HepG2 (cell line): ENCODE data around the gene PLD6. TPM values are rescaled to one million over a fixed set of nuclear protein-coding genes. Genes with fewer than 3 reads are reported as not detected.

Experiments
- ATAC-seq: fragments of 200-7000 bp; cut with Tn5 transposase; 3 replicates; pipeline ENCODE4 v1.9.1; 2020; ENCODE audit warnings: mild to moderate bottlenecking, moderate library complexity
- BruUV-seq: library from RNA; stranded (reverse); fragments of 400-500 nt; replicated peaks from 2 replicates; lab custom pipeline; 2021; lab: Mats Ljungman, UMichigan
- CTCF ChIA-PET: fragments of 300-600 bp; formaldehyde crosslinking; extraction: SDS; loops from one replicate; lab custom pipeline; 2021; ENCODE audit warnings: low total read pairs, inconsistent platforms, low intra/inter-chr PET ratio; lab: Yijun Ruan, JAX
- POLR2A ChIA-PET: fragments of 350-600 bp; sonication (Branson Sonifier 250); formaldehyde crosslinking; loops from one replicate; lab custom pipeline; 2020; ENCODE audit warnings: antibody characterized with exemption, inconsistent platforms; lab: Yijun Ruan, JAX
- DNase-seq: peaks from one replicate; pipeline ENCODE4 v3.0.0-alpha.2; 2015; ENCODE audit warnings: low spot score
- FAIRE-seq: peaks from 3 replicates; lab custom pipeline; 2011; peaks lifted over from hg19 to GRCh38; lab: Jason Lieb, UNC
- H2AFZ ChIP-seq: one replicate; pipeline ENCODE4 v1.6.1; 2011; ENCODE audit warnings: low read length, inconsistent platforms
- H3K27ac ChIP-seq: fragments of 300-600 bp; 3 replicates; pipeline ENCODE4 v1.8.0; 2011; ENCODE audit warnings: mixed run types, mild to moderate bottlenecking, mixed read lengths, low read length, inconsistent platforms; ENCODE audit not compliant: insufficient read depth; ENCODE audit errors: extremely low read length
- H3K27me3 ChIP-seq, 2 experiments: fragments of 200-600 bp in 1 of 2; 2 replicates in 1 of 2; 3 replicates in 1 of 2; pipeline versions ENCODE4 v1.6.0 to v1.8.0; 2011; ENCODE audit warnings: low read length in 2 of 2, mild to moderate bottlenecking in 2 of 2, moderate library complexity in 2 of 2, inconsistent platforms in 1 of 2; ENCODE audit not compliant: insufficient read depth in 2 of 2, control insufficient read depth in 1 of 2
- H3K36me3 ChIP-seq, 2 experiments: fragments of 200-600 bp in 1 of 2; replicated peaks in 1 of 2; 2 replicates in 1 of 2; 3 replicates in 1 of 2; pipeline versions ENCODE4 v1.5.1 to v1.8.0; 2011; ENCODE audit warnings: low read length in 2 of 2, inconsistent platforms in 1 of 2; ENCODE audit not compliant: insufficient read depth in 2 of 2, control insufficient read depth in 1 of 2
- H3K4me1 ChIP-seq: 2 replicates; pipeline ENCODE4 v1.5.1; 2012; ENCODE audit warnings: low read length, inconsistent platforms; ENCODE audit not compliant: insufficient read depth
- H3K4me2 ChIP-seq: 2 replicates; pipeline ENCODE4 v1.6.0; 2011; ENCODE audit warnings: low read depth, low read length, inconsistent platforms
- H3K4me3 ChIP-seq, 3 experiments: fragments of 200-600 bp in 1 of 3; sonication (generic), shearing (Covaris generic) in 1 of 3; replicated peaks in 1 of 3; 2 replicates each; pipeline ENCODE4 v1.5.1; 2011 to 2016; ENCODE audit warnings: low read length in 3 of 3, inconsistent platforms in 2 of 3, low read depth in 2 of 3, mild to moderate bottlenecking in 2 of 3, control low read depth in 1 of 3, mixed read lengths in 1 of 3; ENCODE audit not compliant: insufficient read depth in 1 of 3
- H3K79me2 ChIP-seq: one replicate; pipeline ENCODE4 v1.6.1; 2011; ENCODE audit warnings: low read length, inconsistent platforms; ENCODE audit not compliant: insufficient read depth
- H3K9ac ChIP-seq: 2 replicates; pipeline ENCODE4 v1.6.0; 2011; ENCODE audit warnings: mild to moderate bottlenecking, low read depth, low read length, inconsistent platforms; ENCODE audit not compliant: insufficient read depth
- H3K9me3 ChIP-seq: 2 replicates; pipeline ENCODE4 v1.5.1; 2012; ENCODE audit warnings: mild to moderate bottlenecking, low read length
- H4K20me1 ChIP-seq: 2 replicates; pipeline ENCODE4 v1.6.0; 2011; ENCODE audit warnings: inconsistent platforms, mild to moderate bottlenecking, low read length, moderate library complexity; ENCODE audit not compliant: insufficient read depth
- AGO2 ChIP-seq: fragments of 200-400 bp; formaldehyde crosslinking; optimal IDR thresholded peaks from 2 replicates; pipeline ENCODE3; 2017; ENCODE audit warnings: mild to moderate bottlenecking, low read depth, low read length, moderate library complexity
- HMG20A ChIP-seq: IDR thresholded peaks from 2 replicates; pipeline ENCODE4 v1.6.1; 2016; ENCODE audit warnings: borderline replicate concordance
- HOXA3 ChIP-seq: sonication (generic); formaldehyde crosslinking; IDR thresholded peaks from 2 replicates; pipeline ENCODE4 v1.5.0; 2020; ENCODE audit warnings: missing genetic modification reagents
- NFE2L1 ChIP-seq: sonication (generic); formaldehyde crosslinking; IDR thresholded peaks from 2 replicates; pipeline ENCODE4 v1.4.0; 2020; ENCODE audit warnings: missing genetic modification reagents, mild to moderate bottlenecking, borderline replicate concordance
- SAFB2 ChIP-seq: sonication (generic); formaldehyde crosslinking; IDR thresholded peaks from 2 replicates; pipeline ENCODE4 v1.5.1; 2020; ENCODE audit warnings: missing genetic modification reagents, low read depth, mild to moderate bottlenecking, borderline replicate concordance
- SNAI1 ChIP-seq: sonication (generic); formaldehyde crosslinking; IDR thresholded peaks from 2 replicates; pipeline ENCODE4 v1.5.0; 2020; ENCODE audit warnings: mild to moderate bottlenecking, missing genetic modification reagents, borderline replicate concordance
- TRIM22 ChIP-seq: fragments of 450-650 bp; IDR thresholded peaks from 2 replicates; pipeline ENCODE4 v1.6.1; 2017
- ZEB1 ChIP-seq: IDR thresholded peaks from 2 replicates; pipeline ENCODE4 v1.6.1; 2012; ENCODE audit warnings: mild to moderate bottlenecking, low read depth, inconsistent platforms; ENCODE audit not compliant: insufficient replicate concordance
- ZNF746 ChIP-seq: sonication (generic); formaldehyde crosslinking; IDR thresholded peaks from 2 replicates; pipeline ENCODE4 v1.8.0; 2022; ENCODE audit warnings: mild to moderate bottlenecking, missing genetic modification reagents
- ZSCAN20 ChIP-seq: sonication (generic); formaldehyde crosslinking; IDR thresholded peaks from 2 replicates; pipeline ENCODE4 v1.4.0; 2020; ENCODE audit warnings: missing genetic modification reagents, mild to moderate bottlenecking, borderline replicate concordance
- WGBS: methylation state at CpG from one replicate; pipeline ENCODE4 v1.1.6; 2017; ENCODE audit warnings: low lambda C conversion rate; 5-methylcytosine and 5-hydroxymethylcytosine counted together
- in situ Hi-C: cut with HindIII; loops from 2 replicates; pipeline ENCODE4 v1.10.0; 2017; ENCODE audit warnings: low pct_unique_long_range_greater_than_20kb; ENCODE audit not compliant: extremely low pct_ligation_motif_present
- intact Hi-C: fragments of 100-400 bp; cut with micrococcal nuclease; formaldehyde crosslinking; loops from one replicate; pipeline ENCODE4 v1.10.0; 2022; ENCODE audit not compliant: unreplicated experiment
- polyA plus RNA-seq, 8 experiments: library from polyadenylated mRNA; depleted of rRNA in 3 of 8; stranded (reverse) in 7 of 8; unstranded in 1 of 8; fragments of >200 nt; fragmentation: Illumina TruSeq in 4 of 8; extraction: Trizol in 4 of 8; gene quantifications; 2 replicates each; pipeline versions ENCODE4 v1.2.1 to v1.2.3, GENCODE V29; 2011 to 2016; ENCODE audit warnings: low read depth in 4 of 8, missing spikeins in 1 of 8, mixed read lengths in 1 of 8; ENCODE audit not compliant: insufficient read depth in 1 of 8
- total RNA-seq, 5 experiments: library from RNA; depleted of rRNA; stranded (reverse); fragments of >200 nt; fragmentation: Illumina TruSeq; extraction: Trizol; gene quantifications; 2 replicates each; pipeline ENCODE4 v1.2.3, GENCODE V29; 2016; ENCODE audit warnings: low read depth in 1 of 5

PLD6 gene
- total and polyA plus RNA-seq, 2 of the 13 experiments (the other 11 are each of a cell fraction or from before 2014, with no cell fraction given) = 5.2 to 11.4 TPM

- TF ChIP-seq ZNF746 (CRISPR knock-in tag) = no peak
- no peak for TF ChIP-seq NFE2L1 (CRISPR knock-in tag)
- no peak for TF ChIP-seq SAFB2 (CRISPR knock-in tag)
Measured at GRCh38 chr17:17215575-17215974, 9.4 kb upstream of the PLD6 start (continued).

- in situ Hi-C loops (no loop called here), intact Hi-C loops (no loop called here)
- no peaks in the 10 kb centered on the region for H3K9me3 ChIP-seq
- DNase-seq = no peak
- no TSS peak for BruUV-seq
- ATAC-seq = no peak
- no peaks in the 10 kb centered on the region for H3K79me2 ChIP-seq
- H2AFZ ChIP-seq = no peak overlapping the region
- H4K20me1 ChIP-seq = no peaks in the 10 kb centered on the region
- H3K27ac ChIP-seq = no peak overlapping the region
- peaks cover 30 to 67% of the 10 kb centered on the region in 2 experiments for H3K36me3 ChIP-seq
- H3K9ac ChIP-seq = no peak overlapping the region
- no peak for FAIRE-seq
- POLR2A ChIA-PET = no interaction called here
- CTCF ChIA-PET = no interaction called here
- no peaks in the 10 kb centered on the region; a peak in 1 of 5 replicates for H3K27me3 ChIP-seq
- H3K4me2 ChIP-seq = no peak overlapping the region
- TF ChIP-seq TRIM22 = no peak
- TF ChIP-seq HOXA3 = no peak
- no peak for TF ChIP-seq HMG20A (CRISPR knock-in tag)
- peak; percentile 45 for TF ChIP-seq AGO2
- no peak for TF ChIP-seq ZSCAN20 (CRISPR knock-in tag)
- no peak for TF ChIP-seq ZEB1
- no peak for TF ChIP-seq SAFB2 (CRISPR knock-in tag)
- TF ChIP-seq SNAI1 (CRISPR knock-in tag) = no peak
- TF ChIP-seq, all 625 proteins: peak for 1
- WGBS = 95% methylated on average over 21 of the region's 27 CpGs
- H3K4me1 ChIP-seq = no peaks in the 10 kb centered on the region
- H3K4me3 ChIP-seq = no peak overlapping the region
Measured at GRCh38 chr17:17214646-17215436, 8.7 kb upstream of the PLD6 start.
